ENCODE data around the gene NRAS. TPM values are rescaled to one million over a fixed set of nuclear protein-coding genes. Genes with fewer than 3 reads are reported as not detected.

NRAS gene
- total and polyA plus RNA-seq, 9 of the 15 experiments (the other 6 are each of a cell fraction or from before 2014, with no cell fraction given), result 40.7 to 94.5 (median 75.4) TPM

- no peak overlapping the region for H3K4me2 ChIP-seq (ENCODE audit: insufficient read depth, low read length)
- peaks cover 97% of the 10 kb centered on the region for H3K36me3 ChIP-seq (ENCODE audit: control insufficient read depth, insufficient read depth, low read length)
- ChIA-PET CTCF (ENCODE audit: low intra/inter-chr PET ratio) (no interaction called here), POLR2A (interaction anchor here (0.5 to 1.5 kb wide), 3 partner anchors 13 to 223 kb away, joined by 3 to 6 read pairs (median 4); no protein-coding TSS in a partner anchor)
- ATAC-seq (no peak), FAIRE-seq (no peak), DNase-seq (ENCODE audit: extremely low read depth in 1 of 4, low spot score in 3 of 4) (no peak)
- 94% methylated on average over 6 of the region's 6 CpGs for WGBS (ENCODE audit: insufficient coverage, low coverage, missing lambda C conversion rate)
- H3K9ac ChIP-seq (ENCODE audit: insufficient read depth in 1 of 2, low read depth in 2 of 2, low read length in 2 of 2), result no peak overlapping the region
- H3K79me2 ChIP-seq (ENCODE audit: control insufficient read depth, insufficient read depth, low read length), result peaks cover 100% of the 10 kb centered on the region
- H2AFZ ChIP-seq (ENCODE audit: low read depth, low read length), result no peak overlapping the region
- no peak overlapping the region for H3K4me3 ChIP-seq
- no peak overlapping the region for H3K27ac ChIP-seq (ENCODE audit: extremely low read depth, low read depth, low read length)
- H3K9me1 ChIP-seq (ENCODE audit: control insufficient read depth, insufficient read depth, low read length), result no peaks in the 10 kb centered on the region
- no peaks in the 10 kb centered on the region for H3K4me1 ChIP-seq (replicated peaks in 1 of 2; ENCODE audit: control insufficient read depth in 2 of 2, insufficient read depth in 2 of 2, low read length in 2 of 2)
- H3K27me3 ChIP-seq (ENCODE audit: control insufficient read depth in 2 of 2, insufficient read depth in 2 of 2, low read length in 2 of 2), result no peaks in the 10 kb centered on the region
- peaks cover 12% of the 10 kb centered on the region for H4K20me1 ChIP-seq (replicated peaks; ENCODE audit: control insufficient read depth, insufficient read depth, low read length)
- in situ Hi-C loops (cut with MboI) (no loop called here), intact Hi-C loops (cut with micrococcal nuclease) (no loop called here)
- H3K9me3 ChIP-seq (replicated peaks; ENCODE audit: control insufficient read depth, insufficient read depth, low read depth, low read length), result no peaks in the 10 kb centered on the region
- no TSS peak for BruUV-seq (replicated peaks)
- TF ChIP-seq PHF21A (IDR thresholded peaks at IDR 0.05; ENCODE audit: borderline replicate concordance, low read depth) (no peak), ZNF316 (IDR thresholded peaks at IDR 0.05) (0 out of 2 replicates have a peak, but pooled peaks have one; percentile 7), CCNT2 (IDR thresholded peaks at IDR 0.05; ENCODE audit: borderline replicate concordance, extremely low read depth, insufficient read length, low read depth, low read length) (no peak), CHD1 (IDR thresholded peaks at IDR 0.05; ENCODE audit: low read length) (no peak)
Measured at GRCh38 chr1:114746450-114747121, 30.0 kb upstream of the NRAS start.

DNA sequence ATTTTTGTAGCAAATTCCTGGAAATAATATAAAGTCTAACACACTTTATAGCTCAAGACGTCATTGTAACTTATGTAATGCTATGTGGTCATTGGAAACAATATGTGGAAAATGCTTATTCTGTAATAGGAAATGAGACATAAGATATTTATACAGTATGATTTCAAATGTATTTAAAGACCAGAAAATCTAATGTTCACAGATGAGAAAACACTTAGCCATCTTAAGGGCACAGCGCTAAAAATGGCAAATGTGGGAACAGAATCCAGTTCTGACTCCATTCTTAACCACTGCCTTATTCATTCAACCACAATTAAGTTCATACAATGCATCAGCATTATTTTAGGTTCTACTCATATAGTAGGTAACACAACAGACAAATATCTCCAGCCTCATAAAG lies 28.7 kb upstream of the NRAS start:
- no peaks in the 10 kb centered on the region for H3K9me3 ChIP-seq (replicated peaks; ENCODE audit: control insufficient read depth, insufficient read depth, low read depth, low read length)
- in situ Hi-C loops (cut with MboI) (no loop called here), intact Hi-C loops (cut with micrococcal nuclease) (no loop called here)
- no peaks in the 10 kb centered on the region for H3K9me1 ChIP-seq (ENCODE audit: control insufficient read depth, insufficient read depth, low read length)
- no peaks in the 10 kb centered on the region for H3K4me1 ChIP-seq (replicated peaks in 1 of 2; ENCODE audit: control insufficient read depth in 2 of 2, insufficient read depth in 2 of 2, low read length in 2 of 2)
- no peak overlapping the region for H2AFZ ChIP-seq (ENCODE audit: low read depth, low read length)
- 0 out of 2 replicates have a peak, but pooled peaks cover 3% of the 10 kb centered on the region for H4K20me1 ChIP-seq (replicated peaks; ENCODE audit: control insufficient read depth, insufficient read depth, low read length)
- no peak overlapping the region for H3K27ac ChIP-seq (ENCODE audit: extremely low read depth, low read depth, low read length)
- DNase-seq (ENCODE audit: extremely low read depth in 1 of 4, low spot score in 3 of 4) (no peak), FAIRE-seq (no peak), ATAC-seq (no peak)
- ChIA-PET POLR2A (interaction anchor here (1.0 to 1.6 kb wide), 5 partner anchors 9 to 37 kb away, joined by 3 to 17 read pairs (median 3); partner anchors contain the start of gene NRAS), CTCF (ENCODE audit: low intra/inter-chr PET ratio) (no interaction called here)
- 91% methylated on average over 2 of the region's 2 CpGs for WGBS (ENCODE audit: insufficient coverage, low coverage, missing lambda C conversion rate)
- H3K4me3 ChIP-seq, result no peak overlapping the region
- TF ChIP-seq ARID4B (CRISPR knock-in tag; IDR thresholded peaks at IDR 0.05) (no peak), POLR2A (conservative IDR thresholded peaks at IDR 0.05) (0 out of 2 replicates have a peak, but pooled peaks have one; percentile 25)
- H3K4me2 ChIP-seq (ENCODE audit: insufficient read depth, low read length), result no peak overlapping the region
- no TSS peak for BruUV-seq (replicated peaks)
- peaks cover 100% of the 10 kb centered on the region for H3K79me2 ChIP-seq (ENCODE audit: control insufficient read depth, insufficient read depth, low read length)
- H3K36me3 ChIP-seq (ENCODE audit: control insufficient read depth, insufficient read depth, low read length), result peaks cover 98% of the 10 kb centered on the region
- no peaks in the 10 kb centered on the region for H3K27me3 ChIP-seq (ENCODE audit: control insufficient read depth in 2 of 2, insufficient read depth in 2 of 2, low read length in 2 of 2)
- H3K9ac ChIP-seq (ENCODE audit: insufficient read depth in 1 of 2, low read depth in 2 of 2, low read length in 2 of 2), result no peak overlapping the region
